HepG2 (cell line): Measurements from ENCODE around the gene HRC. TPM values are rescaled to one million over a fixed set of nuclear protein-coding genes. Genes with fewer than 3 reads are reported as not detected.

Experiments used
- CC2D1A ChIP-seq: sonication (generic); formaldehyde crosslinking; IDR thresholded peaks from 2 replicates; pipeline ENCODE4 v1.8.1; 2023; ENCODE audit warnings: mild to moderate bottlenecking, missing genetic modification reagents
- FOXA1 ChIP-seq, 2 experiments: fragments of 450-650 bp in 1 of 2; sonication (generic) in 1 of 2; formaldehyde crosslinking in 1 of 2; IDR thresholded peaks; 2 replicates each; pipeline versions ENCODE4 v1.4.0 to v1.6.1; 2016 to 2020; ENCODE audit warnings: missing genetic modification reagents in 1 of 2
- FOXC1 ChIP-seq: sonication (generic); formaldehyde crosslinking; IDR thresholded peaks from 2 replicates; pipeline ENCODE4 v1.8.0; 2022; ENCODE audit warnings: mild to moderate bottlenecking, missing genetic modification reagents, borderline replicate concordance
- GATA4 ChIP-seq: sonication (generic); IDR thresholded peaks from 2 replicates; pipeline ENCODE4 v1.6.1; 2016; ENCODE audit warnings: antibody characterized with exemption, low read depth, borderline replicate concordance
- GFI1 ChIP-seq: sonication (generic); formaldehyde crosslinking; IDR thresholded peaks from 2 replicates; pipeline ENCODE4 v1.5.0; 2020; ENCODE audit warnings: missing genetic modification reagents, mild to moderate bottlenecking, borderline replicate concordance
- HNF1A ChIP-seq, 2 experiments: sonication (generic) in 1 of 2; formaldehyde crosslinking in 1 of 2; IDR thresholded peaks; 2 replicates each; pipeline versions ENCODE4 v1.4.0 to v1.6.1; 2016 to 2020; ENCODE audit warnings: borderline replicate concordance in 1 of 2, low read depth in 1 of 2, mild to moderate bottlenecking in 1 of 2, missing genetic modification reagents in 1 of 2
- KDM5A ChIP-seq: fragments of 200-600 bp; sonication (generic); IDR thresholded peaks from 2 replicates; pipeline ENCODE4 v1.7.0; 2018; ENCODE audit warnings: antibody characterized with exemption, mild to moderate bottlenecking, low read length, borderline replicate concordance
- MBD4 ChIP-seq: IDR thresholded peaks from 2 replicates; pipeline ENCODE4 v1.6.1; 2012; ENCODE audit warnings: low read length, inconsistent platforms, borderline replicate concordance
- PRDM10 ChIP-seq: sonication (generic); formaldehyde crosslinking; IDR thresholded peaks from 2 replicates; pipeline ENCODE4 v1.4.0; 2020; ENCODE audit warnings: low read depth, missing genetic modification reagents
- SNAPC2 ChIP-seq: sonication (generic); formaldehyde crosslinking; IDR thresholded peaks from 2 replicates; pipeline ENCODE4 v1.8.1; 2022; ENCODE audit warnings: mild to moderate bottlenecking, missing genetic modification reagents
- ZFP36 ChIP-seq: fragments of 150-350 bp; IDR thresholded peaks from 2 replicates; pipeline ENCODE4 v1.6.1; 2018; ENCODE audit warnings: borderline replicate concordance, low read length, low read depth; ENCODE audit not compliant: partially characterized antibody
- ZKSCAN1 ChIP-seq: fragments of 150-350 bp; IDR thresholded peaks from 2 replicates; pipeline ENCODE4 v1.6.1; 2014; ENCODE audit warnings: low read length
- ZNF207 ChIP-seq: fragments of 450-650 bp; IDR thresholded peaks from 2 replicates; pipeline ENCODE4 v1.6.1; 2016; ENCODE audit warnings: antibody characterized with exemption, borderline replicate concordance
- ZNF30 ChIP-seq: sonication (generic); formaldehyde crosslinking; IDR thresholded peaks from 2 replicates; pipeline ENCODE4 v1.5.0; 2020; ENCODE audit warnings: mild to moderate bottlenecking, missing genetic modification reagents
- ZNF691 ChIP-seq: sonication (generic); formaldehyde crosslinking; IDR thresholded peaks from 2 replicates; pipeline ENCODE4 v1.4.0; 2020; ENCODE audit warnings: missing genetic modification reagents, low read depth, mild to moderate bottlenecking, borderline replicate concordance
- polyA plus RNA-seq, 8 experiments: library from polyadenylated mRNA; depleted of rRNA in 3 of 8; stranded (reverse) in 7 of 8; unstranded in 1 of 8; fragments of >200 nt; fragmentation: Illumina TruSeq in 4 of 8; extraction: Trizol in 4 of 8; gene quantifications; 2 replicates each; pipeline versions ENCODE4 v1.2.1 to v1.2.3, GENCODE V29; 2011 to 2016; ENCODE audit warnings: low read depth in 4 of 8, missing spikeins in 1 of 8, mixed read lengths in 1 of 8; ENCODE audit not compliant: insufficient read depth in 1 of 8
- total RNA-seq, 5 experiments: library from RNA; depleted of rRNA; stranded (reverse); fragments of >200 nt; fragmentation: Illumina TruSeq; extraction: Trizol; gene quantifications; 2 replicates each; pipeline ENCODE4 v1.2.3, GENCODE V29; 2016; ENCODE audit warnings: low read depth in 1 of 5
- TF ChIP-seq, protein P1 (sequence below): sonication (generic); formaldehyde crosslinking; conservative IDR thresholded peaks from 2 replicates; pipeline ENCODE4 v1.4.0; 2020; ENCODE audit warnings: missing genetic modification reagents

Gene HRC
- total and polyA plus RNA-seq, 2 of the 13 experiments (the other 11 are each of a cell fraction or from before 2014, with no cell fraction given), result 3.6 to 15.4 TPM

GRCh38 chr19:49118565-49119410 lies 36.4 kb downstream of the HRC start, which contains the start of gene C19orf73 (continued):
- no peak for TF ChIP-seq FOXC1 (CRISPR knock-in tag)
- TF ChIP-seq, protein P1, sequence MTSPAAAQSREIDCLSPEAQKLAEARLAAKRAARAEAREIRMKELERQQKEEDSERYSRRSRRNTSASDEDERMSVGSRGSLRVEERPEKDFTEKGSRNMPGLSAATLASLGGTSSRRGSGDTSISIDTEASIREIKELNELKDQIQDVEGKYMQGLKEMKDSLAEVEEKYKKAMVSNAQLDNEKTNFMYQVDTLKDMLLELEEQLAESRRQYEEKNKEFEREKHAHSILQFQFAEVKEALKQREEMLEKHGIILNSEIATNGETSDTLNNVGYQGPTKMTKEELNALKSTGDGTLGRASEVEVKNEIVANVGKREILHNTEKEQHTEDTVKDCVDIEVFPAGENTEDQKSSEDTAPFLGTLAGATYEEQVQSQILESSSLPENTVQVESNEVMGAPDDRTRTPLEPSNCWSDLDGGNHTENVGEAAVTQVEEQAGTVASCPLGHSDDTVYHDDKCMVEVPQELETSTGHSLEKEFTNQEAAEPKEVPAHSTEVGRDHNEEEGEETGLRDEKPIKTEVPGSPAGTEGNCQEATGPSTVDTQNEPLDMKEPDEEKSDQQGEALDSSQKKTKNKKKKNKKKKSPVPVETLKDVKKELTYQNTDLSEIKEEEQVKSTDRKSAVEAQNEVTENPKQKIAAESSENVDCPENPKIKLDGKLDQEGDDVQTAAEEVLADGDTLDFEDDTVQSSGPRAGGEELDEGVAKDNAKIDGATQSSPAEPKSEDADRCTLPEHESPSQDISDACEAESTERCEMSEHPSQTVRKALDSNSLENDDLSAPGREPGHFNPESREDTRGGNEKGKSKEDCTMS, result no peak
- TF ChIP-seq FOXA1 (IDR thresholded peaks at IDR 0.05), result no peak
- peak; percentile 2; the same call in 1 of the 2 replicates for TF ChIP-seq FOXA1 (CRISPR knock-in tag; IDR thresholded peaks at IDR 0.05)
- TF ChIP-seq ZKSCAN1, result no peak
- no peak for TF ChIP-seq ZNF30 (CRISPR knock-in tag)
- no peak for TF ChIP-seq GATA4
- peak; percentile 99 for TF ChIP-seq PRDM10 (CRISPR knock-in tag)
- no peak for TF ChIP-seq ZFP36
- no peak for TF ChIP-seq MBD4
- TF ChIP-seq ZNF691 (CRISPR knock-in tag), result peak; percentile 79
- no peak for TF ChIP-seq ZNF207
- no peak for TF ChIP-seq CC2D1A (CRISPR knock-in tag)
- no peak for TF ChIP-seq GFI1 (CRISPR knock-in tag)
- TF ChIP-seq HNF1A (IDR thresholded peaks at IDR 0.05; ENCODE audit: low read depth), result no peak
- TF ChIP-seq HNF1A (CRISPR knock-in tag; IDR thresholded peaks at IDR 0.05; ENCODE audit: borderline replicate concordance), result peak; percentile 82; the same call in 1 of the 2 replicates
- no peak for TF ChIP-seq KDM5A
- no peak for TF ChIP-seq SNAPC2 (CRISPR knock-in tag)
